ENCODE results near the gene SCGB2B2. TPM values are rescaled to one million over a fixed set of nuclear protein-coding genes. Genes with fewer than 3 reads are reported as not detected.

SCGB2B2 gene
- total RNA-seq (2021) (0.20 to 0.71 TPM (median 0.64 TPM) in 3 replicates), Bru-seq, nascent RNA (percentile 54 among the genes with signal in this experiment)
- long read RNA-seq, experiment 1, partial matches to known transcripts = 0 of 1 reads
- long read RNA-seq, experiment 1, other reads (novel, unspliced or antisense) = 1 of 1 reads
- long read RNA-seq, experiment 2, partial matches to known transcripts = 0 of 2 reads
- long read RNA-seq, experiment 2, other reads (novel, unspliced or antisense) = 2 of 2 reads
- long read RNA-seq, experiment 3 = 0 reads

- peaks cover 4% of the 10 kb centered on the region for H3K9me3 Mint-ChIP-seq
- peaks cover 19% of the 10 kb centered on the region for H3K4me1 Mint-ChIP-seq
- ATAC-seq (peak; percentile 71), DNase-seq (ENCODE audit: low spot score) (no peak)
- H3K27ac Mint-ChIP-seq = peak within 1 kb of the TSS; percentile 97
- ChIA-PET CTCF (interaction anchor here (0.9 to 1.3 kb wide), 6 partner anchors 9 to 635 kb away, joined by 3 to 6 read pairs (median 4); no protein-coding TSS in a partner anchor), POLR2A (interaction anchor here (0.5 to 1.3 kb wide), 5 partner anchors 10 to 401 kb away, joined by 3 to 6 read pairs (median 4); partner anchors contain the start of gene GRAMD1A)
- H3K27me3 Mint-ChIP-seq (ENCODE audit: low read depth) = peaks cover 21% of the 10 kb centered on the region
- peaks cover 27% of the 10 kb centered on the region for H3K36me3 Mint-ChIP-seq
- TF ChIP-seq NFATC4 (CRISPR knock-in tag; IDR thresholded peaks at IDR 0.05) (no peak), RORB (CRISPR knock-in tag; IDR thresholded peaks at IDR 0.05) (no peak), TEAD4 (CRISPR knock-in tag; IDR thresholded peaks at IDR 0.05) (no peak), ZNF671 (CRISPR knock-in tag; IDR thresholded peaks at IDR 0.05) (no peak), ZMAT4 (CRISPR knock-in tag; IDR thresholded peaks at IDR 0.05) (no peak), TP53 (CRISPR knock-in tag; IDR thresholded peaks at IDR 0.05) (no peak), GABPB1 (CRISPR knock-in tag; IDR thresholded peaks at IDR 0.05) (peak; percentile 35; the same call in 1 of the 2 replicates), ZNF263 (CRISPR knock-in tag; IDR thresholded peaks at IDR 0.05; ENCODE audit: low read depth) (peak; percentile 95), ZNF423 (CRISPR knock-in tag; IDR thresholded peaks at IDR 0.05) (no peak), ERG (CRISPR knock-in tag; IDR thresholded peaks at IDR 0.05) (no peak), PRDM15 (CRISPR knock-in tag; IDR thresholded peaks at IDR 0.05) (no peak), NR2C2 (CRISPR knock-in tag; IDR thresholded peaks at IDR 0.05) (peak; percentile 98), SOX15 (CRISPR knock-in tag; IDR thresholded peaks at IDR 0.05) (no peak), ZBTB43 (CRISPR knock-in tag; IDR thresholded peaks at IDR 0.05) (0 out of 2 replicates have a peak, but pooled peaks have one; percentile 9), SP1 (CRISPR knock-in tag; conservative IDR thresholded peaks at IDR 0.05) (no peak)
- peak within 1 kb of the TSS; percentile 99 for H3K4me3 Mint-ChIP-seq
These were observed at the start of gene SCGB2B2 for GRCh38 chr19:34676697-34677385. Gene SCGB2B2 (minus strand): TSS chr19:34677159. CDS start chr19:34594563, 82,596 bp downstream.

GRCh38 chr19:34725400-34725799, 48.4 kb upstream of the SCGB2B2 start:
- POLR2A ChIA-PET = no interaction called here
- ATAC-seq (no peak), DNase-seq (ENCODE audit: low spot score) (no peak)
- Mint-ChIP-seq H3K27ac (no peak overlapping the region), H3K27me3 (ENCODE audit: low read depth) (peaks cover 54% of the 10 kb centered on the region), H3K4me1 (no peaks in the 10 kb centered on the region), H3K4me3 (no peak overlapping the region), H3K9me3 (peaks cover 14% of the 10 kb centered on the region), H3K36me3 (no peaks in the 10 kb centered on the region)
- TF ChIP-seq TEAD1 (CRISPR knock-in tag; IDR thresholded peaks at IDR 0.05) (no peak), KAT7 (CRISPR knock-in tag; IDR thresholded peaks at IDR 0.05; ENCODE audit: borderline replicate concordance) (no peak), ZNF263 (CRISPR knock-in tag; IDR thresholded peaks at IDR 0.05; ENCODE audit: low read depth) (no peak), ETV6 (CRISPR knock-in tag; IDR thresholded peaks at IDR 0.05) (no peak), PREB (CRISPR knock-in tag; IDR thresholded peaks at IDR 0.05; ENCODE audit: borderline replicate concordance) (no peak), ZNF232 (CRISPR knock-in tag; IDR thresholded peaks at IDR 0.05) (no peak), ZNF396 (CRISPR knock-in tag; IDR thresholded peaks at IDR 0.05; ENCODE audit: borderline replicate concordance) (no peak), ZNF138 (CRISPR knock-in tag; conservative IDR thresholded peaks at IDR 0.05) (no peak), SOX15 (CRISPR knock-in tag; IDR thresholded peaks at IDR 0.05) (no peak)
- CTCF ChIA-PET = no interaction called here
